GM23338 (cell line): ENCODE data around the gene SMPDL3B. TPM values are rescaled to one million over a fixed set of nuclear protein-coding genes. Genes with fewer than 3 reads are reported as not detected.

Source experiments
- ATAC-seq: fragments of 200-7000 bp; cut with Tn5 transposase; 3 replicates; pipeline ENCODE4 v1.9.1; 2020
- DNase-seq: peaks from one replicate; pipeline ENCODE4 v3.0.0-alpha.2; 2015; ENCODE audit warnings: low spot score
- H2AFZ ChIP-seq: fragments of 200-600 bp; sonication (generic); 2 replicates; pipeline ENCODE4 v1.8.0; 2016; ENCODE audit warnings: antibody characterized with exemption, mild to moderate bottlenecking, moderate library complexity
- H3F3A ChIP-seq: fragments of 200-600 bp; sonication (generic); replicated peaks from 2 replicates; pipeline ENCODE4 v1.8.0; 2017; ENCODE audit warnings: antibody characterized with exemption, mixed run types, low read depth
- H3K27ac ChIP-seq: fragments of 200-600 bp; sonication (generic); 2 replicates; pipeline ENCODE4 v1.6.1; 2016; ENCODE audit warnings: low read depth
- H3K27me3 ChIP-seq: fragments of 200-600 bp; sonication (generic); 2 replicates; pipeline ENCODE4 v1.8.0; 2016; ENCODE audit warnings: mild to moderate bottlenecking, mixed run types, moderate library complexity; ENCODE audit not compliant: insufficient read depth
- H3K36me3 ChIP-seq: fragments of 200-600 bp; sonication (generic); 2 replicates; pipeline ENCODE4 v1.8.0; 2016; ENCODE audit warnings: mild to moderate bottlenecking; ENCODE audit not compliant: insufficient read depth
- H3K4me1 ChIP-seq: fragments of 200-600 bp; sonication (generic); 2 replicates; pipeline ENCODE4 v1.8.0; 2016; ENCODE audit warnings: mild to moderate bottlenecking, moderate library complexity; ENCODE audit not compliant: insufficient read depth
- H3K4me2 ChIP-seq: fragments of 200-600 bp; sonication (generic); 2 replicates; pipeline ENCODE4 v1.7.1; 2017; ENCODE audit warnings: mixed run types
- H3K4me3 ChIP-seq: fragments of 200-600 bp; sonication (generic); 2 replicates; pipeline ENCODE4 v1.6.1; 2016; ENCODE audit warnings: mixed run types
- H3K79me2 ChIP-seq: fragments of 200-600 bp; sonication (generic); replicated peaks from 2 replicates; pipeline ENCODE4 v1.8.0; 2017; ENCODE audit warnings: mild to moderate bottlenecking; ENCODE audit not compliant: insufficient read depth
- H3K9me2 ChIP-seq: fragments of 200-600 bp; sonication (generic); 2 replicates; pipeline ENCODE4 v1.8.0; 2017; ENCODE audit not compliant: insufficient read depth
- H4K20me1 ChIP-seq: fragments of 200-600 bp; sonication (generic); replicated peaks from 2 replicates; pipeline ENCODE4 v1.8.0; 2017; ENCODE audit warnings: mild to moderate bottlenecking; ENCODE audit not compliant: insufficient read depth
- H3K27ac Mint-ChIP-seq: 2 replicates; pipeline ENCODE4 v1.8.0; 2020; ENCODE audit warnings: inconsistent platforms, mild to moderate bottlenecking, moderate library complexity, mixed read lengths
- H3K27me3 Mint-ChIP-seq: 3 replicates; pipeline ENCODE4 v1.8.0; 2022; ENCODE audit warnings: low read depth, mild to moderate bottlenecking, moderate library complexity, mixed read lengths, inconsistent platforms; ENCODE audit not compliant: insufficient read depth, poor library complexity
- H3K36me3 Mint-ChIP-seq: 3 replicates; pipeline ENCODE4 v1.8.0; 2021; ENCODE audit warnings: low read depth, mild to moderate bottlenecking, inconsistent platforms, moderate library complexity, mixed read lengths
- H3K4me1 Mint-ChIP-seq: 3 replicates; pipeline ENCODE4 v1.8.0; 2020; ENCODE audit warnings: mild to moderate bottlenecking, inconsistent platforms, mixed read lengths
- H3K4me3 Mint-ChIP-seq: 3 replicates; pipeline ENCODE4 v1.8.0; 2021; ENCODE audit warnings: moderate library complexity, mild to moderate bottlenecking, inconsistent platforms, mixed read lengths
- H3K9me3 Mint-ChIP-seq: 3 replicates; pipeline ENCODE4 v1.8.0; 2020; ENCODE audit warnings: moderate library complexity, mild to moderate bottlenecking, inconsistent platforms, mixed read lengths
- EZH2 ChIP-seq: fragments of 200-600 bp; sonication (generic); IDR thresholded peaks from one replicate; pipeline ENCODE4 v1.8.0; 2017; ENCODE audit warnings: antibody characterized with exemption, mild to moderate bottlenecking, low read depth; ENCODE audit not compliant: unreplicated experiment
- EZH2phosphoT487 ChIP-seq: fragments of 200-600 bp; sonication (generic); IDR thresholded peaks from one replicate; pipeline ENCODE4 v1.8.1; 2018; ENCODE audit warnings: antibody characterized with exemption; ENCODE audit not compliant: unreplicated experiment
- POLR2AphosphoS5 ChIP-seq: IDR thresholded peaks from 2 replicates; pipeline ENCODE4 v1.6.1; 2016; ENCODE audit warnings: antibody characterized with exemption, low read depth
- STAT1 ChIP-seq: IDR thresholded peaks from one replicate; pipeline ENCODE4 v1.6.1; 2016; ENCODE audit warnings: antibody characterized with exemption; ENCODE audit not compliant: unreplicated experiment
- ZNF114 ChIP-seq: fragments of 250-450 bp; sonication (Bioruptor Pico); IDR thresholded peaks from 2 replicates; pipeline ENCODE4 v1.5.0; 2020; ENCODE audit warnings: mild to moderate bottlenecking, moderate library complexity
- ZNF331 ChIP-seq: fragments of 250-450 bp; sonication (Bioruptor Pico); IDR thresholded peaks from 2 replicates; pipeline ENCODE4 v1.5.0; 2020; ENCODE audit warnings: low read depth, mild to moderate bottlenecking, moderate library complexity
- polyA plus RNA-seq: library from polyadenylated mRNA; unstranded; fragments of >200 nt; fragmentation: Nextera tagmentation; extraction: Ambion mirVana; gene quantifications from 2 replicates; pipeline ENCODE4 v1.2.1, GENCODE V29; 2016
- total RNA-seq: library from RNA; depleted of rRNA; stranded (reverse); fragments of >200 nt; shearing (Covaris generic); gene quantifications from 2 replicates; pipeline ENCODE4 v1.2.3, GENCODE V29; 2014
- TF ChIP-seq, protein P1 (sequence below): fragments of 250-450 bp; sonication (Bioruptor Pico); IDR thresholded peaks from 2 replicates; pipeline ENCODE4 v1.5.0; 2020; ENCODE audit warnings: mild to moderate bottlenecking, moderate library complexity
- TF ChIP-seq, protein P2 (sequence below): IDR thresholded peaks from 2 replicates; pipeline ENCODE4 v1.6.1; 2016; ENCODE audit warnings: antibody characterized with exemption
- TF ChIP-seq, protein P3 (sequence below), 2 experiments: fragments of 200-600 bp in 1 of 2; sonication (generic) in 1 of 2; conservative IDR thresholded peaks; 2 replicates each; pipeline versions ENCODE4 v1.5.1 to v1.6.1; 2016 to 2017; ENCODE audit warnings: antibody characterized with exemption in 2 of 2, low read depth in 2 of 2, mild to moderate bottlenecking in 2 of 2, moderate library complexity in 1 of 2

SMPDL3B gene
- total and polyA plus RNA-seq, 2 experiments from 2014 or later = 39.5 to 83.1 TPM

GRCh38 chr1:27979151-27979858 lies 44.5 kb downstream of the SMPDL3B start:
- no peaks in the 10 kb centered on the region for H3K4me1 ChIP-seq
- H3K4me2 ChIP-seq = no peak overlapping the region
- no peaks in the 10 kb centered on the region for H3K36me3 ChIP-seq
- TF ChIP-seq ZNF331 (CRISPR knock-in tag) (no peak), EZH2 (no peak), EZH2phosphoT487 (no peak), ZNF114 (no peak), POLR2AphosphoS5 (no peak), STAT1 (no peak)
- TF ChIP-seq, protein P1, sequence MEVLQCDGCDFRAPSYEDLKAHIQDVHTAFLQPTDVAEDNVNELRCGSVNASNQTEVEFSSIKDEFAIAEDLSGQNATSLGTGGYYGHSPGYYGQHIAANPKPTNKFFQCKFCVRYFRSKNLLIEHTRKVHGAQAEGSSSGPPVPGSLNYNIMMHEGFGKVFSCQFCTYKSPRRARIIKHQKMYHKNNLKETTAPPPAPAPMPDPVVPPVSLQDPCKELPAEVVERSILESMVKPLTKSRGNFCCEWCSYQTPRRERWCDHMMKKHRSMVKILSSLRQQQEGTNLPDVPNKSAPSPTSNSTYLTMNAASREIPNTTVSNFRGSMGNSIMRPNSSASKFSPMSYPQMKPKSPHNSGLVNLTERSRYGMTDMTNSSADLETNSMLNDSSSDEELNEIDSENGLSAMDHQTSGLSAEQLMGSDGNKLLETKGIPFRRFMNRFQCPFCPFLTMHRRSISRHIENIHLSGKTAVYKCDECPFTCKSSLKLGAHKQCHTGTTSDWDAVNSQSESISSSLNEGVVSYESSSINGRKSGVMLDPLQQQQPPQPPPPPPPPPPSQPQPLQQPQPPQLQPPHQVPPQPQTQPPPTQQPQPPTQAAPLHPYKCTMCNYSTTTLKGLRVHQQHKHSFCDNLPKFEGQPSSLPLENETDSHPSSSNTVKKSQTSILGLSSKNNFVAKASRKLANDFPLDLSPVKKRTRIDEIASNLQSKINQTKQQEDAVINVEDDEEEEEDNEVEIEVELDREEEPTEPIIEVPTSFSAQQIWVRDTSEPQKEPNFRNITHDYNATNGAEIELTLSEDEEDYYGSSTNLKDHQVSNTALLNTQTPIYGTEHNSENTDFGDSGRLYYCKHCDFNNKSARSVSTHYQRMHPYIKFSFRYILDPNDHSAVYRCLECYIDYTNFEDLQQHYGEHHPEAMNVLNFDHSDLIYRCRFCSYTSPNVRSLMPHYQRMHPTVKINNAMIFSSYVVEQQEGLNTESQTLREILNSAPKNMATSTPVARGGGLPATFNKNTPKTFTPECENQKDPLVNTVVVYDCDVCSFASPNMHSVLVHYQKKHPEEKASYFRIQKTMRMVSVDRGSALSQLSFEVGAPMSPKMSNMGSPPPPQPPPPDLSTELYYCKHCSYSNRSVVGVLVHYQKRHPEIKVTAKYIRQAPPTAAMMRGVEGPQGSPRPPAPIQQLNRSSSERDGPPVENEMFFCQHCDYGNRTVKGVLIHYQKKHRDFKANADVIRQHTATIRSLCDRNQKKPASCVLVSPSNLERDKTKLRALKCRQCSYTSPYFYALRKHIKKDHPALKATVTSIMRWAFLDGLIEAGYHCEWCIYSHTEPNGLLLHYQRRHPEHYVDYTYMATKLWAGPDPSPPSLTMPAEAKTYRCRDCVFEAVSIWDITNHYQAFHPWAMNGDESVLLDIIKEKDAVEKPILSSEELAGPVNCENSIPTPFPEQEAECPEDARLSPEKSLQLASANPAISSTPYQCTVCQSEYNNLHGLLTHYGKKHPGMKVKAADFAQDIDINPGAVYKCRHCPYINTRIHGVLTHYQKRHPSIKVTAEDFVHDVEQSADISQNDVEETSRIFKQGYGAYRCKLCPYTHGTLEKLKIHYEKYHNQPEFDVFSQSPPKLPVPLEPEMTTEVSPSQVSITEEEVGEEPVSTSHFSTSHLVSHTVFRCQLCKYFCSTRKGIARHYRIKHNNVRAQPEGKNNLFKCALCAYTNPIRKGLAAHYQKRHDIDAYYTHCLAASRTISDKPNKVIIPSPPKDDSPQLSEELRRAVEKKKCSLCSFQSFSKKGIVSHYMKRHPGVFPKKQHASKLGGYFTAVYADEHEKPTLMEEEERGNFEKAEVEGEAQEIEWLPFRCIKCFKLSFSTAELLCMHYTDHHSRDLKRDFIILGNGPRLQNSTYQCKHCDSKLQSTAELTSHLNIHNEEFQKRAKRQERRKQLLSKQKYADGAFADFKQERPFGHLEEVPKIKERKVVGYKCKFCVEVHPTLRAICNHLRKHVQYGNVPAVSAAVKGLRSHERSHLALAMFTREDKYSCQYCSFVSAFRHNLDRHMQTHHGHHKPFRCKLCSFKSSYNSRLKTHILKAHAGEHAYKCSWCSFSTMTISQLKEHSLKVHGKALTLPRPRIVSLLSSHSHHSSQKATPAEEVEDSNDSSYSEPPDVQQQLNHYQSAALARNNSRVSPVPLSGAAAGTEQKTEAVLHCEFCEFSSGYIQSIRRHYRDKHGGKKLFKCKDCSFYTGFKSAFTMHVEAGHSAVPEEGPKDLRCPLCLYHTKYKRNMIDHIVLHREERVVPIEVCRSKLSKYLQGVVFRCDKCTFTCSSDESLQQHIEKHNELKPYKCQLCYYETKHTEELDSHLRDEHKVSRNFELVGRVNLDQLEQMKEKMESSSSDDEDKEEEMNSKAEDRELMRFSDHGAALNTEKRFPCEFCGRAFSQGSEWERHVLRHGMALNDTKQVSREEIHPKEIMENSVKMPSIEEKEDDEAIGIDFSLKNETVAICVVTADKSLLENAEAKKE (CRISPR knock-in tag) = no peak
- TF ChIP-seq, protein P2, sequence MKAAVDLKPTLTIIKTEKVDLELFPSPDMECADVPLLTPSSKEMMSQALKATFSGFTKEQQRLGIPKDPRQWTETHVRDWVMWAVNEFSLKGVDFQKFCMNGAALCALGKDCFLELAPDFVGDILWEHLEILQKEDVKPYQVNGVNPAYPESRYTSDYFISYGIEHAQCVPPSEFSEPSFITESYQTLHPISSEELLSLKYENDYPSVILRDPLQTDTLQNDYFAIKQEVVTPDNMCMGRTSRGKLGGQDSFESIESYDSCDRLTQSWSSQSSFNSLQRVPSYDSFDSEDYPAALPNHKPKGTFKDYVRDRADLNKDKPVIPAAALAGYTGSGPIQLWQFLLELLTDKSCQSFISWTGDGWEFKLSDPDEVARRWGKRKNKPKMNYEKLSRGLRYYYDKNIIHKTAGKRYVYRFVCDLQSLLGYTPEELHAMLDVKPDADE = no peak
- TF ChIP-seq, protein P3, sequence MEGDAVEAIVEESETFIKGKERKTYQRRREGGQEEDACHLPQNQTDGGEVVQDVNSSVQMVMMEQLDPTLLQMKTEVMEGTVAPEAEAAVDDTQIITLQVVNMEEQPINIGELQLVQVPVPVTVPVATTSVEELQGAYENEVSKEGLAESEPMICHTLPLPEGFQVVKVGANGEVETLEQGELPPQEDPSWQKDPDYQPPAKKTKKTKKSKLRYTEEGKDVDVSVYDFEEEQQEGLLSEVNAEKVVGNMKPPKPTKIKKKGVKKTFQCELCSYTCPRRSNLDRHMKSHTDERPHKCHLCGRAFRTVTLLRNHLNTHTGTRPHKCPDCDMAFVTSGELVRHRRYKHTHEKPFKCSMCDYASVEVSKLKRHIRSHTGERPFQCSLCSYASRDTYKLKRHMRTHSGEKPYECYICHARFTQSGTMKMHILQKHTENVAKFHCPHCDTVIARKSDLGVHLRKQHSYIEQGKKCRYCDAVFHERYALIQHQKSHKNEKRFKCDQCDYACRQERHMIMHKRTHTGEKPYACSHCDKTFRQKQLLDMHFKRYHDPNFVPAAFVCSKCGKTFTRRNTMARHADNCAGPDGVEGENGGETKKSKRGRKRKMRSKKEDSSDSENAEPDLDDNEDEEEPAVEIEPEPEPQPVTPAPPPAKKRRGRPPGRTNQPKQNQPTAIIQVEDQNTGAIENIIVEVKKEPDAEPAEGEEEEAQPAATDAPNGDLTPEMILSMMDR (conservative IDR thresholded peaks at IDR 0.05; ENCODE audit: low read depth in 2 of 2) = peak; percentile 49 to 53
- ATAC-seq (no peak), DNase-seq (peak; percentile 57)
- Mint-ChIP-seq H3K4me3 (no peak overlapping the region), H3K4me1 (no peaks in the 10 kb centered on the region), H3K36me3 (peaks cover 3% of the 10 kb centered on the region; the same call in 2 of the 3 replicates), H3K9me3 (no peaks in the 10 kb centered on the region), H3K27ac (no peak overlapping the region), H3K27me3 (no peaks in the 10 kb centered on the region)
- H3K27me3 ChIP-seq = no peaks in the 10 kb centered on the region
- H3K4me3 ChIP-seq = no peak overlapping the region
- no peaks in the 10 kb centered on the region for H4K20me1 ChIP-seq
- 0 out of 2 replicates have a peak, but pooled peaks cover 2% of the 10 kb centered on the region for H3F3A ChIP-seq
- H2AFZ ChIP-seq = no peak overlapping the region
- H3K79me2 ChIP-seq = no peaks in the 10 kb centered on the region
- H3K27ac ChIP-seq = no peak overlapping the region
- no peaks in the 10 kb centered on the region for H3K9me2 ChIP-seq
